Calu3 (cell line): Measurements from ENCODE around the gene GALR3. TPM values are rescaled to one million over a fixed set of nuclear protein-coding genes. Genes with fewer than 3 reads are reported as not detected.
A peak's percentile ranks its signal among the peaks of the same experiment; 100 is the strongest.

Source experiments
- BruUV-seq: library from RNA; stranded (reverse); fragments of 400-500 nt; replicated peaks from 2 replicates; lab custom pipeline; 2021; lab: Mats Ljungman, UMichigan
- CTCF ChIA-PET: fragments of 300-600 bp; sonication (Branson Sonifier 250); formaldehyde crosslinking; loops from one replicate; lab custom pipeline; 2022; ENCODE audit warnings: antibody characterized with exemption; lab: Charles Lee
- DNase-seq: peaks from one replicate; pipeline ENCODE4 v3.0.0; 2022
- H3K27ac Mint-ChIP-seq: one replicate; pipeline ENCODE4 v1.8.0; 2022; ENCODE audit warnings: mixed read lengths; ENCODE audit not compliant: unreplicated experiment
- H3K27me3 Mint-ChIP-seq: one replicate; pipeline ENCODE4 v1.8.0; 2022; ENCODE audit warnings: mixed read lengths; ENCODE audit not compliant: unreplicated experiment
- H3K36me3 Mint-ChIP-seq: one replicate; pipeline ENCODE4 v1.8.0; 2022; ENCODE audit warnings: mild to moderate bottlenecking, moderate library complexity, mixed read lengths; ENCODE audit not compliant: insufficient read depth, unreplicated experiment
- H3K4me1 Mint-ChIP-seq: one replicate; pipeline ENCODE4 v1.8.0; 2022; ENCODE audit warnings: mild to moderate bottlenecking, low read depth, mixed read lengths; ENCODE audit not compliant: unreplicated experiment
- H3K4me3 Mint-ChIP-seq: one replicate; pipeline ENCODE4 v1.8.0; 2022; ENCODE audit warnings: mild to moderate bottlenecking, low read depth, moderate library complexity, mixed read lengths; ENCODE audit not compliant: unreplicated experiment
- H3K9me3 Mint-ChIP-seq: one replicate; pipeline ENCODE4 v1.8.0; 2022; ENCODE audit warnings: low read depth, mixed read lengths; ENCODE audit not compliant: unreplicated experiment
- intact Hi-C: fragments of 100-400 bp; cut with micrococcal nuclease; formaldehyde crosslinking; loops from one replicate; pipeline ENCODE4 v1.10.0; 2022; ENCODE audit not compliant: unreplicated experiment
- total RNA-seq: library from RNA; stranded (reverse); gene quantifications from 2 replicates; pipeline ENCODE4 v1.2.3, GENCODE V29; 2022
- TF ChIP-seq, protein P1 (sequence below): fragments of 200-600 bp; IDR thresholded peaks from one replicate; pipeline ENCODE4 v1.8.0; 2022; ENCODE audit warnings: antibody characterized with exemption; ENCODE audit not compliant: unreplicated experiment

The GALR3 gene
- total RNA-seq, 1 experiment from 2014 or later, result 0.31 TPM

DNA sequence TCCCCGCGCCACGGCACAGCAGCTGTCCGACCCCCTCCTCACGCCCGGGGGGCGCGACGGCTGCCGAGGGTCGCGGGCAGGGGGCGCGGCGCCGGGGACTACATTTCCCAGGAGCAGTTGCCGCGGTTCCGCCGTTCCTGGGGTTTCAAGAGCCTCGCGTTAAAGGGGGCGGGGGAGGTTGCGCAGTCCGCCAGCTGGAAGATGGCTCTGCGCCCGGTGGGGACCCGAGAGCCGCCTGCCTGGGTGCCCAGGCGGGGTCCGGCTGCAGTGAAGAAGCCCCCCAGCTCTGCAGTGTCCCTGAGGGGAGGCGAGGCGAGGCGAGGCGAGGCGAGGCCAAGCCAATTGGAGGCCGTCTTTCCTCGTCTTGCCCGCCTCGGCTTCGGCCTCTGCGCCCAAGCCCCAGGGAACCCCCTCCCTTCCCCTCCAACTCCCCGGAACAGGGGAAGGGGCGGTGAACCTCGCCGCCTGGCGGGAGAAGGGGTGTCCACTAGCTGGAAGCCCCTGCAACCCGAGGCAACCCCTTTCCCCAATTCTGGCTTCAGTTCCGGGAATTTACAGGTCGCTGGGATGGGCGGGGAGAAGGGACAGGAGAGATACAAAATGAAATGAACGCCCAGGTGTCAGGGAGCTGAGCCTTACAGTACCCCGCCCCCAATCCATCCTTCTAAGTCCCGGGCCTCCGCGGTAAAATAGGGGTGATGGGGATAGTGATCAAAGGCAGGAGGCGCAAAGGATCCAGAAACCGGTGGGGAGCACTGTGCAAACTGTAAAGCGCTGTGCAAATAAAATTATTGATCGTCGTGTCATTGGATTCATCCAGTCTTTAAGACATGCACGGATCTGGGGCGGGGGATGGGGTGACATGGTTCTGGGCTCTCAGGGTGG lies 20.6 kb upstream of the GALR3 start:
- peaks cover 50% of the 10 kb centered on the region for H3K36me3 Mint-ChIP-seq
- DNase-seq, result peak; percentile 65
- H3K4me3 Mint-ChIP-seq, result peak overlapping the region; percentile 90
- no TSS peak for BruUV-seq
- CTCF ChIA-PET, result interaction anchor here (0.6 kb wide), 1 partner anchor 10 kb away, joined by 5 read pairs; no protein-coding TSS in a partner anchor
- H3K4me1 Mint-ChIP-seq, result peaks cover 16% of the 10 kb centered on the region
- TF ChIP-seq, protein P1, sequence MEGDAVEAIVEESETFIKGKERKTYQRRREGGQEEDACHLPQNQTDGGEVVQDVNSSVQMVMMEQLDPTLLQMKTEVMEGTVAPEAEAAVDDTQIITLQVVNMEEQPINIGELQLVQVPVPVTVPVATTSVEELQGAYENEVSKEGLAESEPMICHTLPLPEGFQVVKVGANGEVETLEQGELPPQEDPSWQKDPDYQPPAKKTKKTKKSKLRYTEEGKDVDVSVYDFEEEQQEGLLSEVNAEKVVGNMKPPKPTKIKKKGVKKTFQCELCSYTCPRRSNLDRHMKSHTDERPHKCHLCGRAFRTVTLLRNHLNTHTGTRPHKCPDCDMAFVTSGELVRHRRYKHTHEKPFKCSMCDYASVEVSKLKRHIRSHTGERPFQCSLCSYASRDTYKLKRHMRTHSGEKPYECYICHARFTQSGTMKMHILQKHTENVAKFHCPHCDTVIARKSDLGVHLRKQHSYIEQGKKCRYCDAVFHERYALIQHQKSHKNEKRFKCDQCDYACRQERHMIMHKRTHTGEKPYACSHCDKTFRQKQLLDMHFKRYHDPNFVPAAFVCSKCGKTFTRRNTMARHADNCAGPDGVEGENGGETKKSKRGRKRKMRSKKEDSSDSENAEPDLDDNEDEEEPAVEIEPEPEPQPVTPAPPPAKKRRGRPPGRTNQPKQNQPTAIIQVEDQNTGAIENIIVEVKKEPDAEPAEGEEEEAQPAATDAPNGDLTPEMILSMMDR, result peak; percentile 12
- peaks cover 16% of the 10 kb centered on the region for H3K27me3 Mint-ChIP-seq
- H3K9me3 Mint-ChIP-seq, result no peaks in the 10 kb centered on the region
- intact Hi-C loops, result no loop called here
- peak overlapping the region; percentile 32 for H3K27ac Mint-ChIP-seq

- peak overlapping the region; percentile 32 for H3K27ac Mint-ChIP-seq
- H3K27me3 Mint-ChIP-seq, result peaks cover 16% of the 10 kb centered on the region
- peaks cover 57% of the 10 kb centered on the region for H3K36me3 Mint-ChIP-seq
- H3K4me3 Mint-ChIP-seq, result peak overlapping the region; percentile 90
- peaks cover 16% of the 10 kb centered on the region for H3K4me1 Mint-ChIP-seq
- intact Hi-C loops, result no loop called here
- CTCF ChIA-PET, result interaction anchor here (0.6 kb wide), 1 partner anchor 11 kb away, joined by 5 read pairs; no protein-coding TSS in a partner anchor
- TF ChIP-seq, protein P1, result no peak
- BruUV-seq, result no TSS peak
- DNase-seq, result no peak
- H3K9me3 Mint-ChIP-seq, result no peaks in the 10 kb centered on the region
Observed at GRCh38 chr22:37803195-37803638, 20.0 kb upstream of the GALR3 start.

DNA sequence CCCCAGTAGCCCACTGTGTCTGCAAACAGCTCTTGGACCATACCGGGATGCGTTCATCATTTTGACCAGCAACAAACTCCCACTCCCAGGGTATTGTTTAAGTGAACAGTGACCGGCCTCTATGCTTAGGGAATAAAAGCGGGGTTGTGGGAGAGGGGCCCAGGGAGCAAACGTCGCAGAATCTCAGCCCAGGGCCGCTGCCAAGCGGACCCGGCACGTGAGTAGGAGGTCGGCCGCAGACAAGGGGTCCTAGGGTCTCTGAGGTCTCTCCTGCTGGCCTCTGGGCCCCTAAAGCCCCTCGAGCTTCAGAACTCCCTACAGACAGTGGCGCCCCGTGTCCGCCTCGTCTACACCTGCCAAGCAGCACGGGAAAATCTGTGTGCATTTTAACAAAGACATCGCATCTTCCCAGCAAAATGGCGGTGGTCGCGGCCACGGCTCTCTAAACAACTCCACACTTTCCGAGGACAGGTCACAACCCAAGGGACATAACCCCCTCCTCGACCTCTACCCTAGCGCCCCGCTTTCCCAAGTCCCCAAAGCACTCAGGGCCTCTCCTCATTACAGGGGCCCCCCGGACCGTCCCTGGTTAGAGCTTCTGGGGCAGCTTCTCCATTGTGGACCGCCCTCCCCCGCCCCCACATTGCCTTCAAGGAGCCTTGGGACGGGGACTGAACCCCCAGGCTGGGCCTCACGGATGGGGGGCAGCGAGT lies 19.4 kb upstream of the GALR3 start:
- CTCF ChIA-PET, result no interaction called here
- Mint-ChIP-seq H3K27me3 (peaks cover 16% of the 10 kb centered on the region), H3K4me3 (peak overlapping the region; percentile 90), H3K36me3 (peaks cover 63% of the 10 kb centered on the region), H3K27ac (peak overlapping the region; percentile 32), H3K9me3 (no peaks in the 10 kb centered on the region), H3K4me1 (peaks cover 16% of the 10 kb centered on the region)
- DNase-seq, result no peak
- intact Hi-C loops, result no loop called here
- TF ChIP-seq, protein P1, result no peak
- no TSS peak for BruUV-seq

- BruUV-seq, result TSS peak; percentile 80
- TF ChIP-seq, protein P1, result no peak
- peaks cover 63% of the 10 kb centered on the region for H3K36me3 Mint-ChIP-seq
- peak overlapping the region; percentile 29 for H3K27ac Mint-ChIP-seq
- peak overlapping the region; percentile 90 for H3K4me3 Mint-ChIP-seq
- H3K4me1 Mint-ChIP-seq, result peaks cover 16% of the 10 kb centered on the region
- H3K27me3 Mint-ChIP-seq, result peaks cover 16% of the 10 kb centered on the region
- intact Hi-C loops, result no loop called here
- CTCF ChIA-PET, result no interaction called here
- no peak for DNase-seq
- no peaks in the 10 kb centered on the region for H3K9me3 Mint-ChIP-seq
Observed at GRCh38 chr22:37804352-37804880, 18.8 kb upstream of the GALR3 start.
